GM18526 (cell line): ENCODE measurements around the gene GBF1.

ENCODE experiments used
- POLR2A ChIP-seq: IDR thresholded peaks from 3 replicates; pipeline ENCODE4 v1.6.1; 2011; ENCODE audit not compliant: insufficient read length; ENCODE audit errors: extremely low read depth

GBF1 gene

DNA sequence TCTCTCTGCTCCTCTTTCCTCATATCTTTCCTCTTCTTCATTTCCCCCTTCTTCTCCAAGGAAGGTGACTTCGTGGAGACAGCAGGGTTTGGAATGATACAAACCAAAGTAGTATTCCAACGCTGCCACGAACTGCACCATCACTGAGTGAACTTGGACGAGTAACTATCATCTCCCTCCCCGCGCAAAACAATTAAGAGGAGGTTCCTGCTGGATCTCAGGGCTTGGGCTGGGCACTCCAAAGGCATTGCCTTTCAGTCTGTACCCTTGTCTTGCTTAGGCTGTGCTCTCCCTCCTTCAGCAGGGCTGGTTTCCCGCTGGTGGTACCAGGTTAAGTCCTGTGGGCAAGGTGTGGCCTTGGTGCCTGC lies 3.2 kb upstream of the GBF1 start:
- TF ChIP-seq POLR2A, result no peak

DNA sequence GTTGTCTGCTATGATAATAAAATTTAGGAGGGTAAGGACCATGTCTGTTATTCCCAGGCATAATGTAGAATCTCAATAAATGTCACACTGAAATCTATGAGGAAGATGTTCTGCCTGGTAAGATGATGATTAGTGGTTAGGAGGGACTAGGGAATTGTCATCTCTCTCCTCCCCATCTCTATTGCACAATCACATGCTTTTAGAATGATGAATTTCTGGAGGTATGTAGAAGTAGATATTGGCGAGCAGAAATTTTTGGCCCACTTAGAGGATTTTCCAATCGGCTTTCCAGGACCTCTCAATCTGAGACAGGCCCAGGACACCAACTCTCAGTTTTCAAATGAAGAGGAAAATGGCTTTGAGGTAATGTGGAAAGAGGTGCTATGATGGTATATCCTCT lies 2.0 kb upstream of the GBF1 start:
- no peak for TF ChIP-seq POLR2A

DNA sequence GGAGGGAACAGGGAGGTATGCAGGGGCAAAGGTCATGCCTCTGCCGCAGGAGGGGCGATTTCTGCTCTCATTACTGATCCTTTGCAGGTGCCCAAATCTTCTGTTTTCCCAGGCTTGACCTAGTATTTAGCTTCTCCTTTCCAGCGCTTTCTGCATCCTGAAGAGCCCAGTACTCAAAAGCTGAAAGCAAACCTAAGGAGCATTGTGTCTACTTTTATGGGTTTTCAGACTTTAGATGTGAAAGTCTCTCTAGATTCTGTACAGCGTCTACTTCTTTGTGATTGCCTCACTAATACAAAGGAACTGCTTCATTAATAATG lies 560 bp downstream of the GBF1 start:
- TF ChIP-seq POLR2A, result no peak

DNA sequence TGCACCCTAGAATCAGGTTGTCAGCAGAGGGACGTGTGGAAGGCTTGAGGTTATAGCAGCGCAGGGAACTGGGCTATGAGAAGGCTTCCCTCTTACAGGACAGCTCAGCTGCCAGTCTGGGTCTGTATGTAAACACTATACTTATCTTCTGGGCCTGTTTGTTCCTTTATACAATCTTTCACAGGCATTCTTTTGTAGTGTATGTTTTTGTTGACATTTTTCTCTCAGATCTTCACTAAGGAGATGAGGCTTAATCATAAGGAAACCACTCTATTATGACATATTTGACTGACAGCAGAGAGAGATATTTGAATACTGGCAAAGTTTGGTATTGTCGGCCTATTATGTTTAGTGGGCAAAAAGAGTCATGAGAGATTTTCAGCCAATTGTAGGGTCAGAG lies 929 bp downstream of the GBF1 start:
- no peak for TF ChIP-seq POLR2A

DNA sequence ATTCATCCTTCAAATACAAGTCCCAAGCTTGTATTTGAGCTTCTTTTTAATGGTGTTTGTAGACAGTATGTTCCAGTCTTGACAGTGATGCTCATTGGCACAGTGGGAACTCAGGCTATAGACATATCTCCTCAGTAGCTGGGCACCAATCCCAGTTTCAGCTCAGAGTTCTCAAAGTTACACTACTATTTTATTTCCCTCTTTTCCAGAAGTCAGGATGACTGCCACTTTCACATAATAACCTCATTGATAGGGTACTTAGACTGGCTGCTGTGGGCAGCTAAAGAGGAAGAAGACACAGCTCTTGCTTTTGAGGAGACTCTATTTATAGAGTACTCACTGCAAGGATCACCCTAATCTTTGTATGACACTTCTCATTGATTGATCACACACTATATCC lies 2.4 kb downstream of the GBF1 start:
- TF ChIP-seq POLR2A, result no peak

DNA sequence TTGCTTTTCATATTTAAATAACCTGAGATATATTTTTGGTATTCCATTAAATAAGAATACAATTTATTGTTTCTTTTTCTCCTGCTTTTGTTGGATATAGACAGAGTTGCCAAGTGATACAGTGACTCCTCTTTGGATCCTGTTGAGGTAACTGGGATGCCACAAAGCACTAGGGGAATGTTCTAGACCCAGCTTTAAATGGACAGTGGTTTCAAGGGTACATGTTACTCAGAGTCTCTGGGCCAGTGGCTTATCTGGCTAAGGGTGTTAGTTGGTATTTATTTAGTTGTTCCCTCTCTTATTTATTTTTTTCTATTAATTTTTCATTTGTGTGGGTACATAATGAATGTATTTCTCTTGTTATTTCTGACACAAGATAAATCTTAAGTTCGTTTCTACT lies 9.1 kb downstream of the GBF1 start:
- no peak for TF ChIP-seq POLR2A

DNA sequence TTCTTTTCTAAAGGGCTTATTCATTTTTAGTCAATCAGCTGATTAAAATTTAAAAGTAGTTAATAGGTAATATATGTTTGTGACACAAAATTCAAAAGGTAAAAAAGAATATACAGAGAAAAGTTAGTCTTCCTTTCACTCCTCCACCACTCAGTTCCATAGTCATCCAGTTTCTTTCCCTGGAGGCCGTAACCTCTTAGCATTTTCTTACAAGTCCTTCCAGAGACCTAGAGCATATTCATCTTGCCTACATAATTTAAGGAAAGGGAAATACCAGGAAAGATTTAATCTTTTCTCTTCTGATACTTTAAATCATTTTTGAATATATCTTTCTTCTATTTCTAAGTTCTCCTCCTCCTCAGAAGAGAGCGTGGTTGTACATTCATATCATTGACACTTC lies 10.1 kb downstream of the GBF1 start:
- no peak for TF ChIP-seq POLR2A

DNA sequence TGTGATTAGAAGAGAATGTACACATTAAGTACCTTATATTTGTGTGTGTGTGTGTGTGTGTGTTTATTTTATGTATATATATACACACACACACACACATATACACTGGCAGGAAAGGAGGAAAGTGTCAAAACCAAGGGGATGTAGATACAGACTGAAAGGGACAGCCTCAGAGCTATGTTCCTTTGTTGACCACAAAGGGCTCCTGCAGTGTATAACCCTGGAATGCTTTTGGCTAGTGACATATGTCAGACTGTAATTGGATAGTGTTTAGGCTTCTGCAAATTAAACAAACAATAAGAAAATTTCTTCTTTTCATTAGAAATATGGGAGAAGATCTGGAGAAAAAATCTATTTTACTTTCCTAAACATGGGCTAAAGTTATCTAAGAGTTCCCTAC lies 15.9 kb downstream of the GBF1 start:
- TF ChIP-seq POLR2A, result no peak

DNA sequence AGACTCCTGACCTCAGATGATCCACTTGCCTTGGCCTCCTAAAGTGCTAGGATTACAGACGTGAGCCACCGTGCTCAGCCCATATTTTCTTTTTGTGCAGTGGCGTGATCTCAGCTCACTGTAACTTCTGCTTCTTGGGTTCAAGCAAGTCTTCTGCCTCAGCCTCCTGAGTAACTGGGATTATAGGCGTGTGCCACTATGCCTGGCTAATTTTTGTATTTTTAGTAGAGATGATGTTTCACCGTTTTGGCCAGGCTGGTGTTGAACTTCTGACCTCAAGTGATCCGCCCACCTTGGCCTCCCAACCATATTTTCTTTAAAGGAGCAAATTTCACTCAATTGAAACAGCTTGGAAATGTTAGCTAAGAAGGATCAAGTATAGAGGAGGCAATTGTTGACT lies 16.5 kb downstream of the GBF1 start:
- TF ChIP-seq POLR2A, result no peak

DNA sequence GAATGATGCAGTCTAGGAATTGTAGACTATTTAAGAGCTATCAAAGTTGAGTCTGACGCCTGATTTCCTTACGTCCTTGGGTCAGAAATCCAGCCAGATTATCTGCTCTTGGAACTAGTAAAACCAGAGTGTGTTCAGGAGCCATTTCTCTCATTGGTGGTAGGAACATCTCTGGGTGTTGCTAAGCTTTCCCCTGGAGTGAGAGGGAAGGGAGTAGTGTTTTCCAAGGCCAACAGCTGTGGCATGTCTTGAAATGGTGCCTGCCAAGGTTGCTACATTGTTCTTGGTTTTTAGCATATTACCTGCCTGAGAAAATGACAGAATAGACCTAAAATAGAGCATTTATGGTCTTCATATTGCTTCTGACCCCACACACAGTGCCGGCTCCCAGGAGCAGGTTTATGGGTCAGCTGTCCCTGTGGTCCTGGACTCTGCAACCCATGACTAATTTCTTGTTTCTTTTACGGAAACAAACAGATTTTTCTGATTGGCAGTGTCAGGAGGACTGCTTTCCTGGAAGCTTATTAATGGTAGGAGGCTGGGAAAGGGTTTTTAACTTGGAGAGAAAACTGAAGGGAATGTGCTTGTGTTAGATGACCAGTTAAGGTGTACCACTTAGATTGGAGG lies 17.5 kb downstream of the GBF1 start:
- no peak for TF ChIP-seq POLR2A

DNA sequence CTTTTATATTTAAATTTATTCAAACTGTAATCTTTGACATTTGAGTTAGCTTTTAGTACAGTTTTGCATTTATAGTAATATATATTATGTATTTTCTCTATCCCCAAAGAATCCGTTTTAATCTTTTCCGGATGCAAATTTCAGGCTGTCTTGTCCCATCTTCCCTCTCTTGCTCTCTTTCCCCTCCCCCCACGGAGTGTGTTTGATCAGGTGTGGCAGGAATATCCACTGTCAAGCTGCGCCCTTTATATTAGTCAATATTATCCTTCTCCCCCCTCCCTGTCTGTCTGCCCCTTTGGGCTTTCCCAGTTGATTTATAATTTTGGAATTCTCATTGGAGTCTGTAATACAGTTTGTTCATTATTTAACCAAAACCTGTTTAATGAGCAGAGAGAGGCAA lies 19.0 kb downstream of the GBF1 start:
- no peak for TF ChIP-seq POLR2A

DNA sequence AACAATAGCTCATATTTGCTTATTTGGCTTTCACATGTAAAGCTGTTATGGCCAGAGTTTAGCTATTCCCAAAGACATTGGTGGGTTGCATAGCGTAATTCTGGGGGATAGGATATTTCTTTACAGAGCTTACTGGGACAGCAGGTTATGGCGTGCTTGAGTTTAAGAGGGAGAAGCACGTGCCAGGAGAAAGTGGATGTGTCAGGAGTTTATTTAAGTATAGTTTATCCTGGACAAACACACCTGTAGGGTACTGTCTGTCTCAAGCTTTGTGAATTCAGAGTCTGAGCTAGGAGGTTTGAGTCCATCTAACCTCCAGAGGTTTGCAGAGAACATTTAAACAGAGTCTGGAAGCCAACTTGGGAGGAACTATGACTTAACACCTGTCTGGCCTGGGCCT lies 21.3 kb downstream of the GBF1 start:
- TF ChIP-seq POLR2A, result no peak

DNA sequence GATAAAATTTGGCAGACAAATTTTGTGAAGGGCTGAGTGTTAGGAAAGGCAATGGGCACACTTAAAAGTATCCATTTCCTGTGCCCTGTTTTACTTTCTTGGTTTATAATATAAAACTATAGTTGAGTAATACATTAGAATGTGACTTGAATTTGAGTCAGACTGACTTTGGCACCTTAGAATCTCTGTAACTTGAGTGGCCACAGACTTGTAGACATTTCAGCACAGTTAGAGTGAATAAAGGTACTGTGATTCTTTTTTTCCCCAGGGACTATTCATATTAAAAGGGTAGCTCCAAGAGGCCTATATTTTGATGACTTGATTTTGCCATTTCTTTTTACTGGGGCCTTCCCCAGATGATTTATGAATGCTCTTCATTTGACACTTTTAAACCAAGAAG lies 22.4 kb downstream of the GBF1 start:
- no peak for TF ChIP-seq POLR2A

DNA sequence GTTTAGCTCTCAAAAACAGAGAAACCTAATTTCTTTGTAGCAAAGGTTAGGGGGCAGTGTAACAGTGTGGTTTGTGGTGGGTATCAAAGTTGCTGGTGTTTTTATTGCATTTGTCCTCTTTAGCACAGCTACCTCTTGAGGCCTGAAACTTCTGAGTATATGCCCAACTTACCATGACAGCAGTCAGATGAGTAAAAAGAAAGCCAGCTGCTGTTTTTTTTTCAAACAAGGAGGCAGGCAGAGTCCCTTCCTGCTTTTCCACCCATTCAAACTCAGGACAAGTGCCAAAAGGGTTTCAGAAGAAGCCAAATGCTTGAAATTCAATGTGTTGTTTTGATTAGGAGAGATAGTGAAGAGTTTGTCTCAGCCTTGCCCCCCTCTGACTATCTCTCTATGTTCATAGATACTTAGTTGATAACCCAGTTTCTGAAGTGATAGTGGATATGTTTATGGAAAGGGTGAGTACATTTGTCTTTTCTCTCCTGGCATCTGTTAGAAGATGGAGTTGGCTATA lies 23.1 kb downstream of the GBF1 start:
- TF ChIP-seq POLR2A, result no peak

DNA sequence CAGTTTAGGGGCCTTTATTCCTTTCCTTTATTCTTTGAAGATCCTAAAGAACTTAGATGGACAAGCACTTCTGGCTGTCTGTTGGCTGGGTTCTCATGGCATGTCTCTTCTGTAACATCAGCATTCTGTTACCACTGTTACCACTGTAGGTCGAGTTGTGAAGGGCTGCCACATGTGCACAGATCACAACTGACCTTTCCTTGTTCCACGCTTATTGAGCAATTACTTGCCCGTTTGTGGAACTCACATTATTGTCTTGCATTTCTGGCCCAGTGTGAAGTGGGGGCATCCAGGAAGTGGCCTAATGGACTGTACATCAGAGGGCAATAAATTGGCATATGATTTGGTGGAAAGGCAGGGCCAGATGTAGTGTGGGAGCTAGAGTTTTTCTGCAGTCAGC lies 23.7 kb downstream of the GBF1 start:
- no peak for TF ChIP-seq POLR2A

DNA sequence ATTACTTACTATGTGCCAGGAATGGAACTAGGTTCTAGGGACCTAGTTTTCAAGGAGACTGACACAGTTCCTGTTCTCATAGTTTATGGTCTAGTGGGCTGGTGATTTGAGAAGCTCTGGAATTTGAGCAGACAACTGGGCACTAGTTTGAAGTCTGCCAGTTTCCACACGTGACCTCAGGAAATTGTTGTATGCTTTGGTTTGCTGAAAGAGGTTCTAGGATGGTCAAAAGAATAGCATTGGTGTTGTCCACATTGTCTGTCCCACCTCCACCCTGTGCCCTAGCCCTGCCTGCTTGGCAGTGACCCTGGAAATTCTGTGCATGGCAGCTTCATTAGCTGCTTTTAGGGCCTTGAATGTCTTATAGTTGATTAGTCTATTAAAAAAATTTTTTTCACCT lies 28.7 kb downstream of the GBF1 start:
- no peak for TF ChIP-seq POLR2A

DNA sequence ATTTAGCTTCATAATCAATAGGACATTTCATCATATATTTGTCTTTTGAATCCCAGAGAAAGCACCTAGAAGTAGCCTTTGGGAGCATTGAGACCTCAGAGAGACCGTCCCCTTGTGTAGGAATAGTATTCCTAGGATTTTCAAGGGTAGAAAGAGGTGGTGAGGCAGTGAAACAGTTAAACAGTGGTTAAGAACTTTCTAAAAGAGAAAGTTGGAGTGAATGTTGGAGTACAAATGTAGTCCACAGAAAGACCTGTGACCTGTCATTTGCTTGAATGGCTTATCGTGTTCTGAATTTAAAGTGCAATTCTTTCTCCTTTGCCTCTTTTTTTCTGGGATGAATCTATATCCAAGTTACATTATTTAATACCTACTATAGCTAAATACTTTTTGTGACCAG lies 30.0 kb downstream of the GBF1 start:
- no peak for TF ChIP-seq POLR2A

DNA sequence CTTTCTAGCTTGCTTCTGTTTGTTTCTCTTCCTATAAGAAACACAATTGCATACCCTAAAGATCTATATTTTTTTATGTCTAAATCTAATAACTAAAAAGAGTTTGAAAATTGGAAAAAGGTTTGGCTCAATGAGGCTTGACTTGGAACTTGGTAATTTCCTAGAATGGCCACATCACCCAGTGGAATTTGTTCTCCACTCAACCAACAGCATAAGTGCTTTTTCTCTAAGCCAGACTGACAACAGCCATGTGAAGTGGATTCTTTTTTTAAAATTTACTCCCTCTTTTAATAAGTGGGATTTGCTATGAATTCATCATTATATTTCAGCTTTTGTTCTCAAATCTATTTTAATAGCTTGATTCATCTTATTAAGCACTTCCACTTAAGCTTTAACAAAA lies 33.8 kb downstream of the GBF1 start:
- no peak for TF ChIP-seq POLR2A
